Uterus (tissue), 2 donors: ENCODE results near the gene MIPEP.

Source experiments
- POLR2A ChIP-seq, 2 donors: fragments of 450-650 bp; IDR thresholded peaks; one replicate each; pipeline ENCODE4 v1.6.1; 2016; ENCODE audit warnings: antibody characterized with exemption in 2 of 2, mild to moderate bottlenecking in 1 of 2, moderate library complexity in 1 of 2
- TF ChIP-seq, protein P1 (sequence below), 4 experiments: fragments of 200-600 bp in 2 of 4; fragments of 450-650 bp in 2 of 4; sonication (generic) in 2 of 4; IDR thresholded peaks; one replicate each; pipeline ENCODE4 v1.5.1; 2016 to 2019; ENCODE audit warnings: antibody characterized with exemption in 4 of 4, mild to moderate bottlenecking in 2 of 4, moderate library complexity in 1 of 4

DNA sequence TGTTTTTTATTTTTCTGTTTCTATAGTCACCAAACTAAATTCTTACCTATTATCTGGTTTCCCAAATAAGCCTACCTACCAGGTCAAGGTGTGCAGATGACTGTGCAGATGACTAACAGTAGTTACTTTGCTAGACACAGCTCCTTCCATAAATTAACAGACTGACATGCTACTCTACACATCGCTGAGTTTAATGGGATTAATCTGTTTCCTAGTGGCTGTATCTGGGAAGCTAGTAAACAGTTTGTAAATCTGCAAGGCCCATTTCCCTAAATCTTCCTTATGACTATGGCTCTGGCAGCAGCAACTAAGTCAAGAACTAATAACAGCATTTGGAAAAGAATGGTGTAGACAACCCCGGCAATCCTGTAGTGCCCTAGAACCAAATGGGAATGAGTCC lies 27.9 kb downstream of the MIPEP start:
- TF ChIP-seq, protein P1, sequence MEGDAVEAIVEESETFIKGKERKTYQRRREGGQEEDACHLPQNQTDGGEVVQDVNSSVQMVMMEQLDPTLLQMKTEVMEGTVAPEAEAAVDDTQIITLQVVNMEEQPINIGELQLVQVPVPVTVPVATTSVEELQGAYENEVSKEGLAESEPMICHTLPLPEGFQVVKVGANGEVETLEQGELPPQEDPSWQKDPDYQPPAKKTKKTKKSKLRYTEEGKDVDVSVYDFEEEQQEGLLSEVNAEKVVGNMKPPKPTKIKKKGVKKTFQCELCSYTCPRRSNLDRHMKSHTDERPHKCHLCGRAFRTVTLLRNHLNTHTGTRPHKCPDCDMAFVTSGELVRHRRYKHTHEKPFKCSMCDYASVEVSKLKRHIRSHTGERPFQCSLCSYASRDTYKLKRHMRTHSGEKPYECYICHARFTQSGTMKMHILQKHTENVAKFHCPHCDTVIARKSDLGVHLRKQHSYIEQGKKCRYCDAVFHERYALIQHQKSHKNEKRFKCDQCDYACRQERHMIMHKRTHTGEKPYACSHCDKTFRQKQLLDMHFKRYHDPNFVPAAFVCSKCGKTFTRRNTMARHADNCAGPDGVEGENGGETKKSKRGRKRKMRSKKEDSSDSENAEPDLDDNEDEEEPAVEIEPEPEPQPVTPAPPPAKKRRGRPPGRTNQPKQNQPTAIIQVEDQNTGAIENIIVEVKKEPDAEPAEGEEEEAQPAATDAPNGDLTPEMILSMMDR (IDR thresholded peaks at IDR 0.05), result no peak
- no peak for TF ChIP-seq POLR2A (IDR thresholded peaks at IDR 0.05)
